GM21423 (cell line): ENCODE measurements around the gene NT5C3B.
"Not testable (repeated sequence)": the region's sequence is repeated elsewhere in the genome, so short reads cannot be mapped to it uniquely, and the experiment has no call there.

Experiments used
- ATAC-seq: cut with Tn5 transposase; IDR thresholded peaks from one replicate; pipeline ENCODE4 v1.9.1; 2021; ENCODE audit warnings: mild to moderate bottlenecking, moderate library complexity; ENCODE audit not compliant: unreplicated experiment

NT5C3B gene

DNA sequence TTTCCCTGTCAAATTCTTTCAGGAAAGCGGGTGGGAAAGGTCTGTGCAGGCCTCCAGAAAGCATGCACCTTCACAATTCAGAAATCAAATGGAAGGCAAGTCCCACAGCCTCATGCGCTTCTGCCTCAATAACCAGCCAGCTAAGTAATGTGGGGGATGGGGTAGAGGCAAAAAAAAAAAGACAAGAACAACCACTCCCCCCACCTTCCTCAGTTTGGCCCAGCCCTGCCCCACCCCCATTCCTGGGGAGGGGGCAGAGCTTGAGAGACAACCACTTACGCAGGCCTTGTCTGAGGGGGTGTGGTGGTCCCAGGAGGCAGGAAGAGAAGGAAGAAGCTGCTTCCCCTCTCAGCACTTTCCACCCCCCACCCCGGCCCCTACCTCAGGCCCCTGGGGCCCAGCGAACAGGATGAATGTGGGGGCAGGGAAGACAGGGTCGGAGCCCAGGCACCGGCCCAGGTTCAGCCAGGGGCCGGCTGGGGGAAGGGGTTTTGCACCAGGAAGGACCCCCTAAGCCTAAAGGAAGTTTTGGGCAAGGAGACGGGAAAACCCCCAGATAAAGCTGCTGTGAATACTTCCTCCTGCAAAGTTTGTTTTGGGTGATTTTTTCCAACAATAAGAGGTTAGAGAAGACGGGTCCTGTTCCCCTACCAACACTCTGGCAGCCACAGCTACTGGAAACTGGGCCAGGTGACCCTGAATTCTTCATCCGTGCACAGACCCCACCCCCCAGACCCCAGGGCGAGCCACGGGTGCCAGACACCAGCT is 50.8 kb downstream of the NT5C3B start:
- ATAC-seq: no peak

DNA sequence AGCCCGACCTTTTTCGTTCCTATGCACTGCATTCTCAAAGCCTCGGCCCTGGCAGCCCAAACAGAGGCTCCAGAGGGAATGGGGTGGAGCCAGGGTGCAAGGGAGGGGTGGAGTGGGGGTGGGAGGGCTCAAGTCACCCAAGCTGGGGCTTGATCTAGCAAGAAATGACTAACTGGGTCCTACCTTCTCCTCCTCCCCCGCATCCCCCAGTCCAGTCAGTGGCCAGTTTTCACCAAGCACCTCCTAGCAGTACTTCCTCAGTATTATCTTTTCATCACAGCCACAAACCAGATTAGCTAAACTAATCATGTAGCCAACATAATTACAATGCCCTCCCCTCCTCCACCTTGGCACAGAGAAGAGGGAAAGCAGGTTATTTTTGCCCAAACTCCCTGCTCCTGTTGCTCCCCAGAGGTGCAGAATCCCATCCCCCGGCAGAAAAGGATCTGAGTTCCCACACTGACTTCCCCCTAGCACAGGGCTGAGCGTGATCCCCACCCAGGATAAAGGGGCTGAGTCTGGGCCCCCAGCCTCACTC is 51.8 kb downstream of the NT5C3B start:
- no peak for ATAC-seq

- no peak for ATAC-seq
These were observed 53.9 kb downstream of the NT5C3B start for GRCh38 chr17:41782142-41782541.

DNA sequence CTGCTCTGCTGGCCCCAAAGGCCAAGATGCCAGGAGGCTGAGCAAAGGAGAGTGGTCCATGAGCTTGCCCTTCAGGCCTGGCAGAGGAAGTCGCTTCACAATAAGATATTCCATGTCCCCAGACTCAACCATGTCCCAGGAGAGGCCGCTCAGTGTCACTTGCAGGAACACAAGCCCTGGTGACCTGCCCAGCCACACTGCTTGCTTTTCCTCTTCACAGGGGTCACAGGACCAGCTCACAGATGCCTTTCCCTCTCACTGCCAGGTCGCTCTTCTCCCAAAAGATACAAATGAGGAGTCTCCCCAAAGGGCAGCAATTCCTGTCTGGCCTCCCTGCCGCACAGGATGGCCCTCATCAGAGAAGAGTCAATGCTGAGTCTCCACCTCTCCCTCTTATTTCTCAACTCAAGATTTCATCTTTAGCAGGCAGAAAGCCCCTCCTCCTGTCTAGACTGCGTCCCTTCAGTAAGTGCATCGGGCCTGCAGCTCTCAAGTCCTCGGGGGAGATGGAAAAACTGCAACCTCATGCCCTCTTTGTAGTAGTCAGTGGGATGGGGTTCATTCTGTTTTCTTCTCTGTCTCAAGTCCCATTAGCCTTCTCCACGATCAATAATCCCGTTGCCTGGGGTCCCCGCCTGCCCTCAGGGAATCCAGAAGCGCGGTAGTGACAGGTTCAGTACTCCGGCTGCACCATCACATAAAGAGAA is 54.5 kb downstream of the NT5C3B start:
- no peak for ATAC-seq

- no peak for ATAC-seq
These were observed 56.1 kb downstream of the NT5C3B start for GRCh38 chr17:41779954-41780353.

GRCh38 chr17:41777574-41778188 is 58.4 kb downstream of the NT5C3B start:
- no peak for ATAC-seq

DNA sequence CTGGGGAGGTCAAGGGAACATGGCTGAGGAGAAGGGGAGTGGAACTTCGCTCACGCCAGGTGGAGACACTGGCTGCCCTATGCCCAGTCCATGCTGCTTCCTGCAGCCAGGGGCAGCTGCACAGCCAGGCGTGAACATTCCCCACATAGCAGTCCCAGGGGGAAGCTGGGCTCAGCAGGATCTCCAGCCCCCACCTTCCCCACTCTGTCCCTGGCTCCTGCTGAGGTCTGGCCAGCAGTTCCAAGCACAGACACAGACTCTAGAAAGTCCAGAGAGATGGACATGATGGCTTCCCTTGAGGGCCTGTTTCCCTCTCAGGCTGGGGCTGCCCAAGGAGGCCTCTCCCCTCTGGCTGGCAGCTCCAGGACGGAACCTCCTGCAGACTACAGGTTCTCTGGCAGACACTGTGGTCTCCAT is 58.9 kb downstream of the NT5C3B start:
- no peak for ATAC-seq

GRCh38 chr17:41776262-41776900 is 59.7 kb downstream of the NT5C3B start:
- ATAC-seq: not testable (repeated sequence)

DNA sequence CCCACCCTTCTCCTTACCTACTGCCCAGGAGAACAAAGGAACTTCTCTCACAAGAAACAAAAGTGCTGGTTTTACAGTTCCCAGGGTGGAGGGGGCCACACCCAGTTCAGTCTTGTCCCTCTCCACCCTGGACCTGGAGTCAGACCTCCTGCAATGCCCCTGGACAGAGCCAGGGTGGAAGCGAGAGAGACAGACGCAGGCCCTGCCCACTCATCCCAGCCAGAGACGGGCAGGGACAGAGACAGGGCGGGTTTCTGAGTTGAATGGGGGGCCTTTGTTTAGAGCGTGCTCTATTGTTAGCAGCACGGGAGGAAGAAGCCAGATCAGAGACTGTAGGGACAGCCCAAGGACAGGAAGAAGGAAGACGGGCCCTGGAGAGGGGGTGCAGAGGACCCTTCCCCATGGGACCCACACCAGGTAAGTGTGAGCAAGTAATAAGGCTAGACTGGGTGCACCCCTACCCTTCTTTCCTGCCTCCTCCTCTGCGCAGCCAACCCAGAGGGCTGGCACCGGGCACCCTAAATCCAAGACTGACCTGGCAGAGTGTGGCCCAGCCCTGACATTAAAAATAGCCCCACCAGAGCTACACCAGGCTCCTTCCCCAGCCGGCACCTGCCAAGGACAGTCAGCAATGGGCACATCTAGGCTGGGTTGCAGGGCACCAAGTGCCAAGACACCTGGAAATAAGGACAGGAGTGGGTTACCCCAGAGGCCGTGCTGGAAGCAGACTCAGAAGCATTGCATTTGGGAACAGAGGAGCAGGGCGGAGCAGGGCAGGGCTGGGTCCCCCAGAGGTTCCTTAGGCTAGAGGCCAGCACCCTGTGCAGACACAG is 60.4 kb downstream of the NT5C3B start:
- no peak for ATAC-seq
